AML-193 (cell line): Measurements from ENCODE around the gene PTPRD.

ENCODE experiments used
- DNase-seq, 2 experiments: peaks; one replicate each; lab custom pipeline; 2025; lab: John Stamatoyannopoulos, UW

PTPRD gene

GRCh38 chr9:10268531-10269485 is 344.0 kb downstream of the PTPRD start:
- DNase-seq = peak; percentile 2 to 19

- DNase-seq = no peak
Measured at GRCh38 chr9:10265153-10265631, 347.6 kb downstream of the PTPRD start.

- DNase-seq = no peak
Measured at GRCh38 chr9:10260501-10260900, 352.3 kb downstream of the PTPRD start.

GRCh38 chr9:10259668-10260067 is 353.1 kb downstream of the PTPRD start:
- DNase-seq = no peak

- no peak for DNase-seq
Measured at GRCh38 chr9:10255758-10256157, 357.0 kb downstream of the PTPRD start.

- DNase-seq = no peak
Measured at GRCh38 chr9:10254338-10254737, 358.5 kb downstream of the PTPRD start.

- no peak for DNase-seq
Measured at GRCh38 chr9:10253341-10253740, 359.5 kb downstream of the PTPRD start.

GRCh38 chr9:10252174-10252573 is 360.6 kb downstream of the PTPRD start:
- no peak for DNase-seq

- no peak for DNase-seq
Measured at GRCh38 chr9:10251490-10251889, 361.3 kb downstream of the PTPRD start.

- DNase-seq = no peak
Measured at GRCh38 chr9:10250219-10250618, 362.6 kb downstream of the PTPRD start.

- no peak for DNase-seq
Measured at GRCh38 chr9:10248890-10249289, 363.9 kb downstream of the PTPRD start.

GRCh38 chr9:10242255-10242654 is 370.5 kb downstream of the PTPRD start:
- no peak for DNase-seq

- no peak for DNase-seq
Measured at GRCh38 chr9:10238087-10238486, 374.7 kb downstream of the PTPRD start.

- DNase-seq = no peak
Measured at GRCh38 chr9:10237584-10237983, 375.2 kb downstream of the PTPRD start.

GRCh38 chr9:10236161-10236560 is 376.6 kb downstream of the PTPRD start:
- DNase-seq = no peak

GRCh38 chr9:10235376-10235775 is 377.4 kb downstream of the PTPRD start:
- DNase-seq = no peak

GRCh38 chr9:10232352-10232930 is 380.4 kb downstream of the PTPRD start:
- no peak for DNase-seq

GRCh38 chr9:10230512-10230911 is 382.3 kb downstream of the PTPRD start:
- no peak for DNase-seq

GRCh38 chr9:10228082-10228481 is 384.7 kb downstream of the PTPRD start:
- DNase-seq = no peak

- DNase-seq = no peak
Measured at GRCh38 chr9:10226996-10227395, 385.8 kb downstream of the PTPRD start.

GRCh38 chr9:10212702-10213101 is 400.1 kb downstream of the PTPRD start:
- no peak for DNase-seq

- DNase-seq = no peak
Measured at GRCh38 chr9:10208691-10209069, 404.1 kb downstream of the PTPRD start.

- no peak for DNase-seq
Measured at GRCh38 chr9:10204276-10204675, 408.5 kb downstream of the PTPRD start.
